Measurements from ENCODE around the gene PNPLA3.

The PNPLA3 gene

DNA sequence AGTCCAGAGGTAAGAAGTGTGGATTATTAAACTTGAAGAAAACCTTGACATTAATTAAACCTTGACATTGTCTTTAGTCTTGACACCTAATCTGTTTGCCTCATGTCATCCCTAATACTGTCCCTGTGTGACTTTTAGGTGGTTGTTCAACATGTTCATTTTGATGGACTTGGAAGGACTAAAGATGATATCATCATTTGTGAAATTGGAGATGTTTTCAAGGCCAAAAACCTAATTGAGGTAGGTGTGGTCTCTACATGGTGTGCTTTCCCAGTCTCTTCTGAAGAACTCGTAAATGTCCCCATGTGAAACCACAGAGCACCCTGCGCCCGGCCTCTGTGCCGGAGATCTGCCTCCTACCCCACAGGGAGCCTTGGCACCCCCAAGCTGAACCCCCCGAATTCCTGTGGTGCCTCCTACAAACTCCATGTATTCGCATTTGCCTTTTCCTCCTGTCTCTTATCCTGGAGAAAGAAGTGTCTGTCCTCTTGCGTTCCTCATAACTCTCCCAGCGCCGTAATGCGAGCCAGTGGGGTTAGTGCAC lies 40.8 kb downstream of the PNPLA3 start:
- DNase-seq (ENCODE audit: low read depth in 2 of 2): no peak

DNA sequence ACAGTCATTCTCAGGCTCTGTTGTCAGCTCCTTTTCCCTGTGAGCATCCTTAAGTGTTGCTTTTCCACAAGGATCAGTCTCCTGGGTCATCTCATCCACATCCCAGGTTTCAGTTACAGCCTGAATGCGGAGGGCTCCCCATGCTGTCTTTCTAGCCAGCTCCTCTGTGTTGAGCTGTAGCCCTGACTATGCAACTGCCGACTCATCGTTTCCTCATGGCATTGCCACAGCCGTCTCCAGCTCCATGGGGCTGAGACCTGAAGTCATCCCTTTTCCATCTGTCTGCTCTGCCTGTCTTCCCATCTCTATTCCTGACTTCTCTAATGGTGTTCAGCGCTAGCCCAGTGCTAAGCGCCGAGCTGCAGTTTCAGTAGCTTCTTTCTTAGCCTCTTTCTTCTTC lies 43.5 kb downstream of the PNPLA3 start:
- DNase-seq (ENCODE audit: low read depth in 2 of 2): no peak

DNA sequence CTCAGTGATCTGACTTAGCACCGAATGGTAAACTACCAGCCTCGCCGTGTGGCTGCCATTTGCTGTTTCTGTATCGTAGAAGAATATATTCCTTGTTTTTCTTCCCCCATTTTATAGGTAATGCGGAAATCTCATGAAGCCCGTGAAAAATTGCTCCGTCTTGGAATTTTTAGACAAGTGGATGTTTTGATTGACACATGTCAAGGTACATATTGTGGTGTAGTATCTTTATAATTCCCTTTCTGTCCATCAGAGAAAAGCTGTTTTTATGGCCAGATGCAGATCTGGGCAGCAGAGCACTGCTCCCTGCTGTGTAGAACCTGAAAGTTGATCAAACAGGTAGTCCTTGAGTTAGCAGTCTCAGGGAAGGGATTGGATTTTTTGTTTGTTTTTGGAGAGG lies 45.0 kb downstream of the PNPLA3 start:
- DNase-seq (ENCODE audit: low read depth in 2 of 2): no peak

DNA sequence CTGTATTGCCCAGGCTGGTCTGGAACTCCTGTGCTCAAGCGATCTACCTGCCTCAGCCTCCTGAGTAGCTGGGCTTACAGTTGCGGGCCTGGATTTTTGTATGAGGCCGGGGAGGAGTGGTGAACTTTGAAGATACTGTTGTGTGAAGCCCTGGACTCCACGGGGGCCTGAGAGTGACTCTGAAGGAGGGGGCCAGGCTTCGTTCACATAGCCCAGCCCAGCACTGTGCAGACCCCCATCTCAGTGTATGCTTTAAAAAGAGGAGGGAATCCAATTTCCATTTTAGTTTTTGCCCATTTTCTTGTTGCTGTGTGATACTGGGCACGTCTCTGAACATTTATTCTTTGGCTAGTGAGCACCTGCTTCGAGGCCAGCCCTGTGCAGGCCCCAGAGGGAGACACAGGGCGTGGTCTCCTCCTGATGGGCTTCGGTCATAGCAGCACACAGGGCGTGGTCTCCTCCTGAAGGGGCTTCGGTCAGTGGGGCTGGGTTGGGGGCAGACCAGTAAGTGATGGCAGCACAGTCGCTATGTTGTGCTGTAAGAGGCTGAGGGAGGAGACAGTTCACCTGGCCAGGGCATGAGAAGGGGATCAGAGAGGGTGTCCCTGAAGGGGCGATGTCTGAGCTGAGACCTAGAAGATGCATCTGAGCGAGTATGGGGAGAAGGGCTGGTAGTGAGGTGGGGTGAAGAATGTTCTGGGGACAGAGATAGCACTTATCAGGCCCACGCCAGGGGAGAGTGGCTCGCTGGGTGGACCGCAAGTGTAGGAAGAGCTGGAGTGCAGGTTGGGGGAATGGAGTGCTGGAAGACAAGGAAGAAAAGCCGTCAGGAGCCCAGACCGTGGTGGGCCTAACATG lies 45.6 kb downstream of the PNPLA3 start:
- no peak for DNase-seq (ENCODE audit: low read depth in 2 of 2)

DNA sequence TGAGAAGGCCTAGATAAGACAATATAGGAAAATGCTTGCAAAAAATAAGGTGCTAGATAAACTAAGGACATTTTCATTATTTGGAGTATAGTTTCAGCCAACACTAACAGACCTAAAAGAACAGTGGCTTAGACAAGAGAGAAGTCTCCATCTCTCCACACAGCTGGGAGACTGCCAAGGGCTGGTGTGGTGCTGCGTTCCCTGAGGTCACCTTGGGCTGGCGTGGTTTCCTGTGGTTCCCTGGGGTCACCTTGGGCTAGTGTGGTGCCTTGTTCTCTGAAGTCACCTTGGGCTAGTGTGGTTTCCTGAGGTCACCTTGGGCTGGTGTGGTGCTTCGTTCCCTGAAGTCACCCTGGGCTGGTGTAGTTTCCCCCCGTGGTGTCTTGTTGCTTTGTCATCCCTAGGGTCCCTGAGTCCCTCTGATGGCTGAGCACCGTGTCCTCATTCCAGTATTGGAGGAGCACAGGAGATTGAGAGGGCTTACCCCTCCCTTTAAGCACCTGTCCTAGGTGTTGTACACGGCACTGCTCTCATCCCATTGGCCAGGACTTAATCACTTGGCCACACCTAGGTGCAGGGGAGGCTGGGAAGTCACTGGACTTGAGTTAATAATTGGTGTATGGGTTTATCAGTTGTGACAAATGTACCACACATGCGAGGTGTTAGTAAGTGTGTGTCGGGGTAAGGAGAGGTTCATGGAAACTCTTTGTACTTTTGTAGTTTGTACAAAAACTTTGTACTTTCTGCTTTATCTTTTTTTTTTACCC lies 46.6 kb downstream of the PNPLA3 start:
- DNase-seq (ENCODE audit: low read depth in 2 of 2): no peak

DNA sequence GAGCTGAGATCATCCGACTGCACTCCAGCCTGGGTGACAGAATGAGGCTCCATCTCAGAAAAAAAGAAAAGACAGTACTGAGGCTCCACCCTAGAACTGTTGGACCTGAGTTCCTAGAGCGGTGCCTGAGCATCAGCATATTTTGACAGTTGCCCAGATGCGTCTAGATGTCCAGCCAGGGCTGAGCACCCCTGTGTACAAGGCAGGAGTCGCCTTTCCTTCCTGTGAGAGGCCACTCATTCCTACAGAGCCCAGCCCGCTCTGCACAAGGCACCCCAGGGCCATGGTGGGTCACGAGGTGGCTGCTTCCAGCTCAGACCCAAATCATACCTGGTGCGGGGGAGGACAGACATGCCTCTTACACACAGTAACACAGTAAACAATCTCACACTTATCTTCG lies 47.5 kb downstream of the PNPLA3 start:
- no peak for DNase-seq (ENCODE audit: low read depth in 2 of 2)

DNA sequence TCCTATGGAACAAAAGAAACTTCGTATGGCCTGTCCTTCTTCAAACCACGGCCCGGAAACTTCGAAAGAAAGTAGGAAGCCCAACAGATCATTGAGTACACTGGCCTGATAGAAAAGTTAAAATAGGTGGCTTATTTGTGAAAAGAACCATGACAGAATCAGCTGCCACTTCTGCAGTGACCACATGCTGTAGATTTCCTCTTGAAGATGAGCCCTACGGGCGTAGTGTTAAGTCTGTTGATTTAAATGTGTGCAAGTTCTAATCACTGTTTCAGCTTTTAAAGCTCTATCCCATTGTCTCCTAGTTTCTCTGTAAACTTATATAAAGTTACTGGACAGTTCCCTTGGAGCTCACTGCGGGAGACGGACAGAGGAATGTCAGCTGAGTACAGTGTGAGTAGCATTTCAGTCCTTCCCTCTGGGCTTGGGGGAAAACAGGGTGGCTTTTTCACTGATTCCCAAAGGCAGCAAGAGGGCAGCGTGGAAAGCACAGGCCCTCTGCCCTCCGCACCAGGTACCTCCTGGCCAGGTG lies 49.4 kb downstream of the PNPLA3 start:
- no peak for DNase-seq (ENCODE audit: low read depth in 2 of 2)

DNA sequence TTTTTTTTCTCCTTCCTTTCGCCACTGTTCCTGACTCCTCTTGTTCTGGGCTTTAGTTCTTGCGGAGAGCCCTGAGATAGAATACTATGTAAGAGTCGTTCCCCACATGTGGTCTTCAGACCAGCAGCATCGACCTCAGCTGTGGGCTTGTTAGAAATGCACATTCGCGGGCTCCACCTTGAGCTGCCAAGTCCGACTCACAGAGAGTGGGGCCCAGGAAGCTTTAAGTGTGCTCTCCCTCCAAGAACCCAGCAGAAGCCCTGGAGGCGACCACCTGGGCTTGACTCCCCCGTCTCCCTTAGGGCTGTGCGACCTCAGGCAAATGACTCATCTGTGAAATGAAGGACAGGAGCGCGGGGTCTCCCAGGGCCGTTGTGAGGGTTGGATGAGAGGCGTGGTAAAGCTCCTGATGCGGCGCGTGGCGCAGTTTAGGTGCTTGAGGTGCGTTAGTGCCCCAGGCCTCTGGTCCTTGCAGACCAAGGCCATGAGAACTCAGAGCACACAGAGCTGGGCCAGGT lies 50.5 kb downstream of the PNPLA3 start:
- no peak for DNase-seq (ENCODE audit: low read depth in 2 of 2)

DNA sequence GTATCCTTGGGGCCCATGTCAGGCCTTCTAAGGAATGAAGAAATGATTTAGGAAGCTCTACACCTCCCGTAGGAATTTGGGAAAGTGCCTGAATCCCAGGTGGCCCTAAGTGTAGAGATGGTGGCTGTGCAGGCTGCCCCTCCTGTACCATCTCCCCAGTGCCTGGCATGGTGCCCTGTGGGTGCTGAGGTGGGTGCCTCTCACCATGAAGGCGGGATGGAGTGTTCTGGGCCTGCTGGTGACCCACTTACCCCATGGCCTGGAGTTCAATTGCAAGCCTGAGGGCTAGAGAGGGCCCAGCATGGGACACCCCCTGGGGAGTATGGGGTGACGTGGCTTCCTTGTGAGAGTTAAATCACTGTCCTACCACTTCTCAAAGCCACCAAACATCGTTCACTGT lies 51.4 kb downstream of the PNPLA3 start:
- DNase-seq (ENCODE audit: low read depth in 2 of 2): no peak

DNA sequence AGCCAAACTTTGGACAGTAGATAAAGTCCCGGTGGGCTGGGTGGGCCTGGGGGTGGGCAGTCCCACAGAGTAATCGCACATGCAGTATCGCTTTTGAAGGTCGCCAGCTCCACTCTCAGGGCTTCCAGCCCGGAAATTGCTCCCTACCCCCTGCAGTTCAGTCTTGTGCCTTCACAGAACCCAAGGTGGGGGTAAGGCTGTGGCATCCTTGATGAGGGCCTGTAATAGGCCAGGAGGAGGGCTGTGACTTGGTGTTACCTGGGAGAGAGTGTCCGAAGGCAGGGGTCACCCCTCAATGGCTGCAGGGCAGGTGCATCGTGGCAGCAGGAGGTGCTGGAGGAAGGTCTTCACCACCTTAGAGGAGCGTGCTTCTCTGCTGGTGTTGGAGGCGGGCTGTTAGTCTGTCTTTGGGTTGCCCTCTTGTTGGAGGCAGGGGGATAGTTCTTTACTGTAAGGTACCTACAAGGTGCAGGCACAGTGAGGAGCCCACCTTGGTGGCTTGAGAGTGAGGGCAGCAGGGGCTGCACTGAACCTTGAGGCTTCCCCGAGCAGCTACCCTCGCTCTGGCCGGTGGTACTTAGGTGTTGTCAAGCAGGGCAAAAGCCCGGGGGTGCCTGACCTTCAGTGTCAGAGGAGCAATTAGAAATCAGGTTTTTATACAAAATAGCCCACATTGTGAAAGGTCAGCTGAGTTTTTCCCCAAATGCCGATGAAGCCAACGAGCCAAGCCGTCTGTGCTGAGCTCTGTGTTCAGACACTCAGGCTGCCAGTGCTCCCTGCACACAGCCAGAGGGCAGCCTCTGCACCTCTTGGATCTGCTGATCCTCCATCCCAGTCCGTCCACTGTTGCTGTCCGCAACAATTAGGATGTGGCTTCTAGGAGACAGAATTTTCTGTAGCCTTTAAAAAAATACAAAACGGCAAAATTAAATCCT lies 53.5 kb downstream of the PNPLA3 start:
- no peak for DNase-seq (ENCODE audit: low read depth in 2 of 2)

DNA sequence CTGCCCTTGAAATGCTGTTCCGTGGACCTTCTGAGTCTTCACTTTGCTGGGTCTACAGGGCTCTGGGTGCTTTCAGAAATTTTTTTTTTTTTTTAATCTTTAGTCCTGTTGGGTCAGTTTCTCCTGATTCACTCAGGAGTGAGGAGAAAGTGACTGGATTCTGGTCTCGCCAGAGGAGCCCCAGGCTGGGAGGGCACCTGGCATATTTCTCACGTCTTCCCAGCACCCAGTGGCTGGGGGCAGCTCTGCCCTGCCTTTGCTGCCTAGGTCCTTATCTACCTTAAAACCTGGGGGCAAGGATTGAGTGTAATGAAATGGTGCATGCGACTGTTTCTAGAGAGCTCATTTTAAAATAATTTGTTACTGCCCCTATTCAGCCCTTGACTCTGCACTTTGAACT lies 55.0 kb downstream of the PNPLA3 start:
- no peak for DNase-seq (ENCODE audit: low read depth in 2 of 2)

DNA sequence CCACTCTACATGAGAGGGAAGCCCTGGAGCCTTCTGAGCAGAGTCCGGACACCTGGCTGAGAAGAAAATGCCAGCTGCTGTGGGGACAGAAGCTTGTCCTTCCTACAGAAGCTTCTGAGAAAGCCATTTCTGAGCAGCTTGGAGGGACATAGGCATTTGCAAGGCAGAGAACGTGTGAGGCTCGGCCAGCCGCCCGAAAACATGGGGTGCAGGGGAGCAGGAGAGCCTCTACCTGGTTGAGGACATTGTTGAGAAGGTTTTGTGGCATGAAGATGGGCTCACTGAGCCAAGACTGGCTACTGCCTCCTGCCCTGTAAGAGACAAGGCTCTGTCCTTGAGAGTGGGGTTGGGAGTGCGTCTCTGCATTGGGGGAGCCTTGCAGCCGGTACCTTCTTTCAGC lies 57.0 kb downstream of the PNPLA3 start:
- DNase-seq (ENCODE audit: low read depth in 2 of 2): no peak

DNA sequence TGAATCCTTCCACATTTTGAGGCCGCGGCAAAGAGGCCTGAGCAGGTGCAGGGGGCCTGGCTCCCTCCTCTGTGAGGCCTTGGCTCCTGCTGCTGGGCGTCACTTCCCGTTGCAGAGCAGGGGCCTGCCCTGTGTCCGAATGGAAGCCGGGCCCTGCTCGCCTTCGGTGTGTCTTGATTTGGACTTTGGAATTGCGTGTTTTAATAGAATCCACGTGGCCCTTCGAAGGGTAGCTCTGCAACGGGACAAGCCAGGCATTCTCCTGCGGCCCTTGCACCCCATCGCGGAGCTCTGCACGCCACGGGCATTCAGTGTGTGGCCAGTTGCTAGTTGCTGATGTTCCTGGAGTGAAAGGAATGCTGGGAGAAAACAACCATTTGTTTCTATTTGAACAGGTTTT lies 57.4 kb downstream of the PNPLA3 start:
- DNase-seq (ENCODE audit: low read depth in 2 of 2): no peak

DNA sequence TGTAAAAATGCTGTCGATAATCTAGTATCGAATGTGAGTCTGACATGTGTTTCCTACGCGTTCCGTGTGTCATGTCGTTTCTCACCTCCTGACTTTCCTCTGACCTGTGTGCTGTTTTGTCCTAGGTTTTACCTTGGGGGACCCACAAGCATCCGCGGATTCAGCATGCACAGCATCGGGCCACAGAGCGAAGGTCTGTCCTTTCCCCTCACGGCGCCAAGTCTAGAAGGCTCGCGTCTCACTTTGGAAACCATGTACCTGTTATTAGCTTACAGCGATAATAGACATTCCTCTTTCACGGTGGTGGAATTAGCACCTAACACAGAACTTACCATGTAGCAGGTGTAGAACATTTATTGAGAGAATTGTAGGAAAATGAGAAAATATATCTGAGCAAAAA lies 60.2 kb downstream of the PNPLA3 start:
- no peak for DNase-seq (ENCODE audit: low read depth in 2 of 2)

DNA sequence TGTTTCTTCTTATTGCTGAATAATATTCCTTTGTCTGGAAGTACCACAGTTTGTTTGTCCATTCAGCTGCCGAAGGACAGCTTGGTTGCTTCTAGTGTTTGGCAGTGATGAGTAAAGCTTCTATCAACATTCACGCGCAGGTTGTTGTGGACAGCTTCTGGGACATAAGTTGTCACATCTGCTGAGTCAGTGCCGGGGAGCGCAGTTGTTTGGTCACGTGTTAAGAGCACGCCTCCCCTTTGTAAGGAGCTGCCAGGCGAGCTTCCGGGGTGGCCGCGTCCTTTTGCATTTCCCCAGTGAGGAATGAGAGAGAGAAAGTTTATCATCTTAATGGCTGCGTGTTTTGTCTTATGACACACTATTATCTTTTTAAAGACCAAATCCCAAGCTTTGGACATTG lies 61.9 kb downstream of the PNPLA3 start:
- no peak for DNase-seq (ENCODE audit: low read depth in 2 of 2)

DNA sequence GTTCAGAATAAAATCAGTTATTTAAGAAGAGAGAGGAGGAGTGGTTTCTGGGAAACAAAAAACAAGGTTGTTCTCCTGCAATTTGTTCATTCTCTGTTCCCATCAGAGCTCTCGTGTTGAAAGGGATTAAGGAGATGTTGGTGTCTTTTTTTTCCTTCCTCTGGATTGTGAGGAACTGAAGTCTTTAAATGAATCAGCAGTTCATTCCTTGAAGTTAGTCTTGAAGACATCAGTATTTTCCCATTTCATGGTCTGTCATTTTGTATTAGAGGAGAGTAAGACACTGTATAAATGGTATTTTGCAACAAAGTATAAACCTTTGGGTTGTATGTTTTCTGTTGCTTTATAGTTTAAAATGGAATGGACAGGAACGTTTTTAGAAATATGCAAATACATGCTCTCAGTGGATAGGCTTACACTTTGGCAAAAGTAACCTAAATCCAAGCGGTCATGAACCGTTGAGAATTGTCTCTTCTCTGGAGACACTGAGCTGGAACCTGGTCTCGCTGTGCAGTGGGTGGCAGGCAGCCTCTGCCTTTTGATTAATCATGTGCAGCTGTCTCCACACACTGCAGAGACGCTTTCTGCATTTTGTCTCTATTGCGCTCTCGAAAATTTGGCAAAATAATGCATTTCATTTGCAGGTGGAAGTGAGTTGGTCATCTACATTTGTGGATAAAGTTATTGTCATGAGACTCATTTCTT lies 64.7 kb downstream of the PNPLA3 start:
- DNase-seq (ENCODE audit: low read depth in 2 of 2): no peak

DNA sequence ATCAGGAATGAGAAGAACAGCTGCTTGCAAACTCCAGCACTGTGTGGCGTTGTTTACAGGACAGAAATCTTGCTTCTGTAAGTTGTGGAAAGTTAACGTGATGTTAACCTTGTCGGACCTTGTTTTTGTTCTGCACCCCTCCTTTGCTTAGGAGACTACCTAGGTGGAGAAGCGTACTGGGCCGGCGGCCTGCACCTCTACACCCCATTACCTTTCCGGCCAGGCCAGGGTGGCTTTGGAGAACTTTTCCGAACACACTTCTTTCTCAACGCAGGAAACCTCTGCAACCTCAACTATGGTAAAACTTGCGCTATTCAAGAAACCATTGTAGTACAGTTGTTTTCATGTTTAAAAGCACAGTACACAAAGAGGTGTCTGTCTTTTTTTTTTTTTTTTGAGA lies 65.4 kb downstream of the PNPLA3 start:
- DNase-seq (ENCODE audit: low read depth in 2 of 2): no peak

DNA sequence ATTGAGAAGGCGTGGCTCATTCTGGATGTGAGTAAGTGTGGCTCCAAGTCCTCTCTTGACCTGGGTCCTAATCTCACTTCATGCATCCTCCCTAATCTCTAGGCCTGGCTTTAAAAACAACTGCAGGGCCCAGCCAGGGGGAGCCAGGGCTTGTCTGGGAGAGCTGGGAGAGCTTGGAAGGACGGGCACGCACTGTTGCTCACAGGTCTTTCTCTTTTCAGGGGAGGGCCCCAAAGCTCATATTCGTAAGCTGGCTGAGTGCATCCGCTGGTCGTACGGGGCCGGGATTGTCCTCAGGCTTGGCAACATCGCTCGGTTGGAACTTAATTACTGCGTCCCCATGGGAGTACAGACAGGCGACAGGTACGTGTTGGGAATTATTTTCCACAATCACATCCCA lies 66.4 kb downstream of the PNPLA3 start:
- no peak for DNase-seq (ENCODE audit: low read depth in 2 of 2)

DNA sequence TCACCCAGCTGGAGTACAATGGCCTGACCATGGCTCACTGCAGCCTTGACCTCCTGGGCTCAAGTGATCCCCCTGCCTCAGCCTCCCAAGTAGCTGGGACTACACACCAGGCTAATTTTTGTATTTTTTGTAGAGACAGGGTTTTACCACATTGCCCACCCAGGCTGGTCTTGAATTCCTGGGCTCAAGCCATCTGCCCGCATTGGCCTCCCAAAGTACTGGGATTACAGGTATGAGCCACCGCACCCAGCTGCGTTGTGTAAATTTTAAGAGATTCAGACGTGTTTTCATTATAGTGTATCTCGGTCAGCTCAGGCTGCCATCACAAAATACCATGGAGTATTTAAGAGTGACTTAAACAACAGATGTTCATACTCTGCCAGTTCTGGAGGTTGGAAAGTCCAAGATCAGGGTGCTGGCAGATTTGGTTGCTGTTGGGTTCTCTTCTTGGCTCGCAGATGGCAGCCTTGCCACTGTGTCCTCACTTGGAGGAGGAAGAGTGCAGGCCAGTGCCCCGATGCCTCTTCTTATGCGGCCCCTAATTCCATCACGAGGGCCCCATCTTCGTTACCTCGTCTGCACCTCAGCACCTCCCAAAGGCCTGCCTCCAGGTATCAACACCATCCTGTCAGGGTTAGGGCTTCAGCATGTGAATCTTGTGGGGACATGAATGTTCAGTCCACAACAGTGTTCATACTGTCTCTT lies 67.9 kb downstream of the PNPLA3 start:
- DNase-seq (ENCODE audit: low read depth in 2 of 2): no peak

DNA sequence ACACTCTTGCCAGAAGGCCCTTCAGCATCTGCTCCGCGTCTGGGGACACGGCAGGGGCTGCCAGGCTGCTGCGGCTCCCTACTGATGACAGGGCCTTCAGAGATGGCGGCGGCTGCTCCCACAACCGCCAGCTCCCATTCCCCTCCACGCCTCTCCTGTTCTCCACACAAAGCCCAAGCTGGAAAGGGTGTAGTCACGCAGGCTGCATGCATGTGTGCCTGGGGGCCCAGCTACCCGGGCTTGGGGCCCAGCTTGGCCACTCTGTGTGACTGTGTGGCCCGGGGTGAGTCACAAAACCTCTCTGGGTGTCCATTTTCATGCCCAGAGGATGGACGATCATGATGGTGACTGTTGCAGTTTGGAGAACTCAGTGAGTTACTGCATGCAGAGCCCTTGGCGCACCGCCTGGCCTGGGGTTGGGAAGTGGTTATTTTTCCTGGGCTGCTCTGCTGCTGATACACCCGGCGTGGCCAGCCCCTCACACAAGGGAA lies 68.8 kb downstream of the PNPLA3 start:
- DNase-seq (ENCODE audit: low read depth in 2 of 2): no peak

Measured in fibroblast of skin of left biceps (primary cell).